GF-D8 (cell line): Measurements from ENCODE around the gene ITLN2.
"Not testable (repeated sequence)": the region's sequence is repeated elsewhere in the genome, so short reads cannot be mapped to it uniquely, and the experiment has no call there.

Experiments
- DNase-seq: peaks from one replicate; lab custom pipeline; 2025; lab: John Stamatoyannopoulos, UW

Gene ITLN2

DNA sequence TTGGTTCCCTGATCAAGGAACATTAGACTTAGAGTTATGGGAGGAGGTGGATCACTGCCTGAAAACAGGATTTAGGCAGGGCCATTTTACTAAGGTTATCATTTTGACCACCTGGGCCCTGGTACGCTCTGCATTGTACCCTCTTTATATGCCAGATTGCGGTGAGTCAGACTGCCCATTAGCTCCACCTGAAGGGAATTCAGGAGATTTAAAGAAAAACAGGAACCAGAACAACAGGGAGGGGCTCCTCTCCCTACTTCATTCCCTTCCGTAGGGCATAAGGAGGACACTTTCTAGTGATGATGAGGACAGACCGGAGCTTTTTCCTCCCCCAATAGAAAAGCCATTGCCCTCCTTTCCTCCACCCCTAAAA, 49.0 kb downstream of the ITLN2 start:
- no peak for DNase-seq

DNA sequence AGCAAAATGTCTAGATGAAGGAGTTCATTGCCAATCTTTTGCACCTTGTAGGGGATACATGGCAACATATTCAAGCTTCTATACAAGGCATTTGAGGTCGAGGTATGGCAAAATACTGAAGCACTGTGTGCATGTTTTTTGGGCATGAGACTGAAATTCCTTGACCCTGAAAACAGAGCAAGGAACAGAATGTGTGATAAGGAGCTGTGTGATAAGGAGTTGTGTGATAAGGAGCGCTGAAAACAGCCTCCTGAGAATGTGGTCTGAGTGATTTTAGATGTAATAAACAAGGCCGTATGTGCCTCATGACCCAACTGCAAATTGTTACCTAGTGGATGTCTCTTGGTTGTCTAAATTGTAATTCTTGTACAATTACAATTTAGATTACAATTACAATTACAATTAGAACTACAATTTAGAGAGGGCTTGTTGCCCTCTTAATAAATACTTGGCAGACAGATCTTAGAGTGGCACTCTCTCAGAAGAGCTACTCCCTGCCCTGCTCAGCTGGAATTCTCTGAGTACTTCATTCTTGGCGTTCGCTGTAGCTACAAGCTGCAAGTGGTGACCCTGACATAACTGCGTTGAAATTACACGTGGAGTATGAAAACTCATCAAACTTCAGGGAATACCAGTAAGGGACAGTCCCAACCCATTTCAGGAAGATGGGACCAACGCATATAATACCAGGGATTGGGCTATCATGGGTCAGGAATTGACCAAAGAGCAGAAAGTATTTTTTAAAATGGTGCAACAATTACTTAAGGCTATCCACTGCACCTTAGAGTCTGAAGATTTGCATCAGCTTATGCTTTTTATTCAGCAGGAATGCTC, 49.6 kb downstream of the ITLN2 start:
- no peak for DNase-seq

DNA sequence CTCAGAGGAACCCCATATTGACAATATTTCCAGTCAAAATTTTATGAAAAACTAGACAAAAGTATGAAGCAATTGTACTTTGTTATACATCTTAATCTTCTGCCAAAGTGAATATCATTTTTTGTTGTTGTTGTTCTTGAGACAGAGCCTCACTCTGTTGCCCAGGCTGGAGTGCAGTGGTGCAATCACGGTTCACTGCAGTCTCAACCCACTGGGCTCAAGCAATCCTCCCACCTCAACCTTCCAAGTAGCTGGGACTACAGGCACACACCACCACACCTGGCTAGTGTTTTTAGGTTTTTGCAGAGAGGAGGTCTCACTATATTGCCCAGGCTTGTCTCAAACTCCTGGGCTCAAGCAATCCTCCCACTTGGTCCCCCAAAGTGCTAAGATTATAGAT, 52.4 kb downstream of the ITLN2 start:
- not testable (repeated sequence) for DNase-seq

DNA sequence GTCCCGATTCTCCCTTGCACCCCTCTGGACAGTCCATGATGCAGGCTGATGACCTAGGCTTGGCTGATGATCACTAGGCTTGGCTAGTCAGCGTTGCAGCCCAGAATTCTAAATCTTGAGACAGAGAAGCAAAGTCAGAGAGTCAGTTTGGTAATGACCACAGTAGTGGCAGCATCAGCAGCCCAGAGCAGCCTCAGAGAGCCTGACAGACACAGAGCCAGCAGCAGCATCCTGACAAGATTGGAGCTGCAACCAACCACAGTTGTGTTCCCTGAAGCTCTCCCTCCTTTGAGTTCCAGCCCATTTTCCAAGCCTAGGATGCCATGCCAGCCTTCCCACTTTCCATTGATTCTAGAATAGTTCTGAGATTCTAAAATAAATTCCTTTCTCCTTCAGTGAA, 52.8 kb downstream of the ITLN2 start:
- DNase-seq = no peak

DNA sequence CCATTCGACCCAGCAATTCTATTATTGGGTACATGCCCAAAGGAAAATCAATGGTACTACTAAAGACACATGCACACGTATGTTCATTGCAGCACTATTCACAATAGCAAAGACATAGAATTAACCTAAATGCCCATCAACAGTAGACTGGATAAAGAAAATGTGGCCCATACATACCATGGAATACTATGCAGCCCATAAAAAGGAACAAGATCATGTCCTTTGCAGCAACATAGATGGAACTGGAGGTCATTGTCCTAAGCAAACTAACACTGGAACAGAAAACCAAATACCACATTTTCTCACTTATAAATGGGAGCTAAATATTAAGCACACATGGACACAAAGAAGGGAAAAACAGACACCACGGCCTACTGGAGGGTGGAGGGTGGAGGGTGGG, 53.9 kb downstream of the ITLN2 start:
- DNase-seq = not testable (repeated sequence)
